ENCODE data around the gene CDC42BPA. TPM values are rescaled to one million over a fixed set of nuclear protein-coding genes. Genes with fewer than 3 reads are reported as not detected.

Gene CDC42BPA
- total RNA-seq, 1 donor from 2014 or later: 61.6 TPM

GRCh38 chr1:227191607-227192006 lies 126.7 kb downstream of the CDC42BPA start:
- DNase-seq (ENCODE audit: low spot score): no peak
- Mint-ChIP-seq H3K9me3 (ENCODE audit: low read depth) (no peaks in the 10 kb centered on the region), H3K4me3 (ENCODE audit: unreplicated experiment) (no peak overlapping the region), H3K4me1 (ENCODE audit: low read depth) (peaks cover 20% of the 10 kb centered on the region), H3K36me3 (ENCODE audit: low read depth) (peaks cover 3% of the 10 kb centered on the region), H3K27me3 (ENCODE audit: low read depth) (no peaks in the 10 kb centered on the region), H3K27ac (ENCODE audit: unreplicated experiment) (peak overlapping the region; percentile 73)
- TF ChIP-seq, protein P1, sequence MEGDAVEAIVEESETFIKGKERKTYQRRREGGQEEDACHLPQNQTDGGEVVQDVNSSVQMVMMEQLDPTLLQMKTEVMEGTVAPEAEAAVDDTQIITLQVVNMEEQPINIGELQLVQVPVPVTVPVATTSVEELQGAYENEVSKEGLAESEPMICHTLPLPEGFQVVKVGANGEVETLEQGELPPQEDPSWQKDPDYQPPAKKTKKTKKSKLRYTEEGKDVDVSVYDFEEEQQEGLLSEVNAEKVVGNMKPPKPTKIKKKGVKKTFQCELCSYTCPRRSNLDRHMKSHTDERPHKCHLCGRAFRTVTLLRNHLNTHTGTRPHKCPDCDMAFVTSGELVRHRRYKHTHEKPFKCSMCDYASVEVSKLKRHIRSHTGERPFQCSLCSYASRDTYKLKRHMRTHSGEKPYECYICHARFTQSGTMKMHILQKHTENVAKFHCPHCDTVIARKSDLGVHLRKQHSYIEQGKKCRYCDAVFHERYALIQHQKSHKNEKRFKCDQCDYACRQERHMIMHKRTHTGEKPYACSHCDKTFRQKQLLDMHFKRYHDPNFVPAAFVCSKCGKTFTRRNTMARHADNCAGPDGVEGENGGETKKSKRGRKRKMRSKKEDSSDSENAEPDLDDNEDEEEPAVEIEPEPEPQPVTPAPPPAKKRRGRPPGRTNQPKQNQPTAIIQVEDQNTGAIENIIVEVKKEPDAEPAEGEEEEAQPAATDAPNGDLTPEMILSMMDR (IDR thresholded peaks at IDR 0.05): no peak

DNA sequence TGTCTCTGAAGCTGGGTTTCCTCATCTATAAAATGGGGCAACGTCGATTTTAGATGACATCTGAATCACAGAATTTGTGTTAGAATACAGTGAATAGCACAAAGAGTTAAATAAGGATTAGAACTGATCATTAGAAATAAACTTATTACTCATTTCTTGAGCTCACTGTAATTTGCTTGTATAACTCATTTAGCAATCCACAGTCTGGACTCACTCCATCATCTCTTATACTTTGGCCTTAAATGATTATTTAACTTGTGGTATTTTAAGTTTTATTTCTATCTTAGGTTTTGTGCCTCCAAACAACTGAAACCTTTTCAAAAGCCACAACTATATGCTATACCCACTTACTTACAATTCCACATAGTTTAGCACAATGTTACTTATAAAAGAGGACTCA lies 128.0 kb downstream of the CDC42BPA start:
- H3K27me3 Mint-ChIP-seq (ENCODE audit: low read depth): no peaks in the 10 kb centered on the region
- TF ChIP-seq, protein P1 (IDR thresholded peaks at IDR 0.05): no peak

GRCh38 chr1:227185291-227185690 lies 133.0 kb downstream of the CDC42BPA start:
- DNase-seq (ENCODE audit: low spot score): no peak
- Mint-ChIP-seq H3K27me3 (ENCODE audit: low read depth) (no peaks in the 10 kb centered on the region), H3K4me3 (ENCODE audit: unreplicated experiment) (no peak overlapping the region), H3K36me3 (ENCODE audit: low read depth) (peaks cover 7% of the 10 kb centered on the region), H3K9me3 (ENCODE audit: low read depth) (no peaks in the 10 kb centered on the region), H3K27ac (ENCODE audit: unreplicated experiment) (no peak overlapping the region), H3K4me1 (ENCODE audit: low read depth) (peaks cover 10% of the 10 kb centered on the region)
- TF ChIP-seq, protein P1 (IDR thresholded peaks at IDR 0.05): no peak

More for the DNA sequence above, 128.0 kb downstream of the CDC42BPA start:
- Mint-ChIP-seq H3K27ac (ENCODE audit: unreplicated experiment) (peak overlapping the region; percentile 9), H3K4me3 (ENCODE audit: unreplicated experiment) (no peak overlapping the region), H3K36me3 (ENCODE audit: low read depth) (peaks cover 3% of the 10 kb centered on the region), H3K4me1 (ENCODE audit: low read depth) (peaks cover 20% of the 10 kb centered on the region), H3K9me3 (ENCODE audit: low read depth) (no peaks in the 10 kb centered on the region)
- no peak for DNase-seq (ENCODE audit: low spot score)

DNA sequence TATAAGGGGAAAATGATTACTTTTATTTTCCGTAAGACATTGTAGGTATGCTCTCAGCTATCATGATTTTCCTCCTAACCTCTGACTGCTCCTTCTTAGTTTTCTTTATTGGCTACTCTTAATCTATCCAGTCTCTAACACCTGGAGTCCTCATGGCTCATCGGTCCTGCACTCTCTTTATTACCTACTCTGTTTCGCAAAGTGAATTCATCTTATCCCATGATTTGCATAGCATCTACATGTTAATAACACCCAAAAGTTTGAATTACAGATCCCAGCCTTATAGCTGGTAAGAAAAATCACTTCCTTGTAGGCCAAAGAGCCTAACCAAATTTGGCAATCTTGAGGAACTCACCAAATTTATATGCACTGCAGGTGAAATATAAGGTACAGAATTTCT lies 136.3 kb downstream of the CDC42BPA start:
- no peaks in the 10 kb centered on the region for H3K9me3 Mint-ChIP-seq (ENCODE audit: low read depth)
- no peaks in the 10 kb centered on the region for H3K27me3 Mint-ChIP-seq (ENCODE audit: low read depth)
- H3K27ac Mint-ChIP-seq (ENCODE audit: unreplicated experiment): no peak overlapping the region
- H3K36me3 Mint-ChIP-seq (ENCODE audit: low read depth): peaks cover 10% of the 10 kb centered on the region
- DNase-seq (ENCODE audit: low spot score): no peak
- H3K4me3 Mint-ChIP-seq (ENCODE audit: unreplicated experiment): no peak overlapping the region
- H3K4me1 Mint-ChIP-seq (ENCODE audit: low read depth): peaks cover 3% of the 10 kb centered on the region
- TF ChIP-seq, protein P1 (IDR thresholded peaks at IDR 0.05): no peak

DNA sequence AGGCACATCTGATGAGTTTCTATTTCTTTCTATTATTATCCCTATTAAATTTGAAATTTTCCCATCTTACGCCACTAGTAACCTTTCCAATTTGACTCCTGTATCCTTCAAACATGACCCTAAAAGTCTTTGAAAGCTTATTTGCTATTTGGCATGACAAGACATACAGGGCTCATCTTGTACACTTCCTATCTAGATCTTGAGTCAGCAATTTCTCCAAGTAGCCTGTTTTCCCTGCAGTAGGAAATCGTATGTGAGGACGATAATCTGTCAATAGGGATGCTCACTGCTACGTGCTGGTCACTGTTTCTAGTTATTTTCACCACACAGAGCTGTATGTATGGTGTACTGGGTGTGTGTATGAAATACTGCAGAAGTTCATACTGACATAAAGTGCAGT lies 142.7 kb downstream of the CDC42BPA start:
- Mint-ChIP-seq H3K4me3 (ENCODE audit: unreplicated experiment) (no peak overlapping the region), H3K27ac (ENCODE audit: unreplicated experiment) (no peak overlapping the region), H3K9me3 (ENCODE audit: low read depth) (no peaks in the 10 kb centered on the region), H3K36me3 (ENCODE audit: low read depth) (peaks cover 5% of the 10 kb centered on the region), H3K4me1 (ENCODE audit: low read depth) (peaks cover 35% of the 10 kb centered on the region), H3K27me3 (ENCODE audit: low read depth) (no peaks in the 10 kb centered on the region)
- no peak for DNase-seq (ENCODE audit: low spot score)
- TF ChIP-seq, protein P1 (IDR thresholded peaks at IDR 0.05): no peak

Measured in chondrocyte (in vitro differentiated cells).